ENCODE results near the gene ROR2. TPM values are rescaled to one million over a fixed set of nuclear protein-coding genes. Genes with fewer than 3 reads are reported as not detected.

ROR2 gene
- total and polyA plus RNA-seq, 2 experiments from 2014 or later: 7.1 to 12.9 TPM

- no peak for DNase-seq
- 96 to 98% methylated on average over 27 to 45 of the region's 46 CpGs for WGBS, 2 experiments (ENCODE audit: low coverage in 1 of 2, low lambda C conversion rate in 2 of 2, missing lambda C conversion rate in 2 of 2)
- Histone ChIP-seq H3K9me2 (ENCODE audit: insufficient read depth) (no peaks in the 10 kb centered on the region), H3K4me2 (ENCODE audit: unreplicated experiment) (no peak overlapping the region), H2AFZ (no peak overlapping the region), H3K9me3 (ENCODE audit: low read depth) (no peaks in the 10 kb centered on the region), H3K9ac (no peak overlapping the region), H3K36me3 (ENCODE audit: low read depth) (no peaks in the 10 kb centered on the region), H3K27me3 (replicated peaks; ENCODE audit: insufficient read depth) (no peaks in the 10 kb centered on the region), H3K4me1 (ENCODE audit: insufficient read depth) (peaks cover 25% of the 10 kb centered on the region), H3K79me2 (ENCODE audit: insufficient read depth) (no peaks in the 10 kb centered on the region), H4K20me1 (ENCODE audit: insufficient read depth) (no peaks in the 10 kb centered on the region), H3K27ac (no peak overlapping the region), H3K4me3 (no peak overlapping the region), H3F3A (ENCODE audit: insufficient read depth) (peaks cover 29% of the 10 kb centered on the region)
- TF ChIP-seq EZH2phosphoT487 (IDR thresholded peaks at IDR 0.05; ENCODE audit: insufficient read depth, low read depth) (no peak), EZH2 (IDR thresholded peaks at IDR 0.05; ENCODE audit: insufficient read depth, poor library complexity, severe bottlenecking) (no peak)
- in situ Hi-C loops (cut with MboI): no loop called here
Measured at GRCh38 chr9:91733006-91733624, 216.9 kb downstream of the ROR2 start.

GRCh38 chr9:91732187-91733005, 217.6 kb downstream of the ROR2 start:
- Histone ChIP-seq H2AFZ (no peak overlapping the region), H3F3A (ENCODE audit: insufficient read depth) (peaks cover 32% of the 10 kb centered on the region), H3K27me3 (replicated peaks; ENCODE audit: insufficient read depth) (no peaks in the 10 kb centered on the region), H3K9ac (no peak overlapping the region), H3K27ac (no peak overlapping the region), H4K20me1 (ENCODE audit: insufficient read depth) (no peaks in the 10 kb centered on the region), H3K4me1 (ENCODE audit: insufficient read depth) (peaks cover 25% of the 10 kb centered on the region), H3K36me3 (ENCODE audit: low read depth) (no peaks in the 10 kb centered on the region), H3K4me2 (ENCODE audit: unreplicated experiment) (no peak overlapping the region), H3K79me2 (ENCODE audit: insufficient read depth) (no peaks in the 10 kb centered on the region), H3K4me3 (no peak overlapping the region), H3K9me3 (ENCODE audit: low read depth) (no peaks in the 10 kb centered on the region), H3K9me2 (ENCODE audit: insufficient read depth) (no peaks in the 10 kb centered on the region)
- DNase-seq: no peak
- in situ Hi-C loops (cut with MboI): no loop called here
- TF ChIP-seq EZH2phosphoT487 (IDR thresholded peaks at IDR 0.05; ENCODE audit: insufficient read depth, low read depth): no peak
- no peak for TF ChIP-seq EZH2 (IDR thresholded peaks at IDR 0.05; ENCODE audit: insufficient read depth, poor library complexity, severe bottlenecking)
- WGBS, 2 experiments (ENCODE audit: low coverage in 1 of 2, low lambda C conversion rate in 2 of 2, missing lambda C conversion rate in 2 of 2): 85 to 90% methylated on average over 18 to 20 of the region's 21 CpGs

GRCh38 chr9:91730806-91731205, 219.2 kb downstream of the ROR2 start:
- DNase-seq: no peak
- Histone ChIP-seq H3K4me2 (ENCODE audit: unreplicated experiment) (no peak overlapping the region), H3K9me3 (ENCODE audit: low read depth) (no peaks in the 10 kb centered on the region), H4K20me1 (ENCODE audit: insufficient read depth) (no peaks in the 10 kb centered on the region), H3K27ac (no peak overlapping the region), H2AFZ (no peak overlapping the region), H3K4me3 (no peak overlapping the region), H3F3A (ENCODE audit: insufficient read depth) (peaks cover 32% of the 10 kb centered on the region), H3K4me1 (ENCODE audit: insufficient read depth) (peaks cover 25% of the 10 kb centered on the region), H3K79me2 (ENCODE audit: insufficient read depth) (no peaks in the 10 kb centered on the region), H3K9me2 (ENCODE audit: insufficient read depth) (no peaks in the 10 kb centered on the region), H3K36me3 (ENCODE audit: low read depth) (no peaks in the 10 kb centered on the region), H3K27me3 (replicated peaks; ENCODE audit: insufficient read depth) (no peaks in the 10 kb centered on the region), H3K9ac (no peak overlapping the region)
- WGBS, 2 experiments (ENCODE audit: low coverage in 1 of 2, low lambda C conversion rate in 2 of 2, missing lambda C conversion rate in 2 of 2): 96% methylated on average over 15 of the region's 15 CpGs
- TF ChIP-seq EZH2 (IDR thresholded peaks at IDR 0.05; ENCODE audit: insufficient read depth, poor library complexity, severe bottlenecking) (no peak), EZH2phosphoT487 (IDR thresholded peaks at IDR 0.05; ENCODE audit: insufficient read depth, low read depth) (no peak)
- in situ Hi-C loops (cut with MboI): no loop called here

GRCh38 chr9:91729558-91729842, 220.5 kb downstream of the ROR2 start:
- Histone ChIP-seq H2AFZ (no peak overlapping the region), H3K79me2 (ENCODE audit: insufficient read depth) (no peaks in the 10 kb centered on the region)

More at GRCh38 chr9:91729558-91729842, 220.5 kb downstream of the ROR2 start:
- H3F3A ChIP-seq (ENCODE audit: insufficient read depth): peaks cover 25% of the 10 kb centered on the region
- no peaks in the 10 kb centered on the region for H3K9me2 ChIP-seq (ENCODE audit: insufficient read depth)
- no peak overlapping the region for H3K9ac ChIP-seq
- peak overlapping the region; percentile 15; the same call in 1 of the 2 replicates for H3K27ac ChIP-seq
- no peaks in the 10 kb centered on the region for H4K20me1 ChIP-seq (ENCODE audit: insufficient read depth)
- H3K27me3 ChIP-seq (replicated peaks; ENCODE audit: insufficient read depth): no peaks in the 10 kb centered on the region
- H3K36me3 ChIP-seq (ENCODE audit: low read depth): no peaks in the 10 kb centered on the region
- in situ Hi-C loops (cut with MboI): no loop called here
- H3K4me3 ChIP-seq: no peak overlapping the region
- H3K4me2 ChIP-seq (ENCODE audit: unreplicated experiment): peak overlapping the region; percentile 6
- WGBS, 2 experiments (ENCODE audit: low coverage in 1 of 2, low lambda C conversion rate in 2 of 2, missing lambda C conversion rate in 2 of 2): 64 to 66% methylated on average over 9 of the region's 9 CpGs
- H3K9me3 ChIP-seq (ENCODE audit: low read depth): no peaks in the 10 kb centered on the region
- peaks cover 16% of the 10 kb centered on the region for H3K4me1 ChIP-seq (ENCODE audit: insufficient read depth)
- DNase-seq: no peak
- TF ChIP-seq EZH2phosphoT487 (IDR thresholded peaks at IDR 0.05; ENCODE audit: insufficient read depth, low read depth): no peak
- TF ChIP-seq EZH2 (IDR thresholded peaks at IDR 0.05; ENCODE audit: insufficient read depth, poor library complexity, severe bottlenecking): no peak

Data from GM23248 (cell line).